VCaP (cell line): ENCODE results near the gene DCBLD2.

Experiments used
- H3K27ac ChIP-seq: fragments of 450-650 bp; 2 replicates; pipeline ENCODE4 v1.5.1; 2017
- TF ChIP-seq, protein P1 (sequence below): fragments of 450-650 bp; conservative IDR thresholded peaks from 2 replicates; pipeline ENCODE4 v1.5.1; 2017; ENCODE audit warnings: mild to moderate bottlenecking, moderate library complexity

Gene DCBLD2

DNA sequence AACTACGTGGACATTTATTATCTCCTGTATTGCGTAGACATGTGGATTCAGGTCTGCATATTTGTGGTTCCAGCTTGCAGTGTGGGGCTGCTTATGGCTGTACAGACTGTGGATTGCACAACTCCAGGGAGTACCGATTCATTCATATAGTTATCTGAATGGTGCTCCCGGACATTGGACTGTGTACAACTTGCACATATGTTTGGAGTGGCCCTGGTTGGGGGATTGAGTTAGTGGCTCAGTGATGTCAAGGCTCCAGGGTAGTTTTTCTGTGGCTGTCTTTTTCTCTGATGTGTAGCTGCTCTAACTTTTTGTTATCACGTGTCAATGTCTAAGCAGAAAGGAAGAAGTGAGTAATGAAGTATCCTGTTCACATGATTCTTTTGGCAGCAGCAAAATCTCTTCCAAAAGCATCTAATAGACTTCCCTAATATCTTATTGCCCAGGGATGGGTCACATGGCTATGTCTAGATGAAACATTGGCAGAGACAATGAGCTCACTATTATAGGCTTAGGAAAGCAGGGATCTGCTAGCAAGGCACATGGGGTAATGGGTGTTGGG lies 122.6 kb downstream of the DCBLD2 start:
- H3K27ac ChIP-seq = no peak overlapping the region
- TF ChIP-seq, protein P1, sequence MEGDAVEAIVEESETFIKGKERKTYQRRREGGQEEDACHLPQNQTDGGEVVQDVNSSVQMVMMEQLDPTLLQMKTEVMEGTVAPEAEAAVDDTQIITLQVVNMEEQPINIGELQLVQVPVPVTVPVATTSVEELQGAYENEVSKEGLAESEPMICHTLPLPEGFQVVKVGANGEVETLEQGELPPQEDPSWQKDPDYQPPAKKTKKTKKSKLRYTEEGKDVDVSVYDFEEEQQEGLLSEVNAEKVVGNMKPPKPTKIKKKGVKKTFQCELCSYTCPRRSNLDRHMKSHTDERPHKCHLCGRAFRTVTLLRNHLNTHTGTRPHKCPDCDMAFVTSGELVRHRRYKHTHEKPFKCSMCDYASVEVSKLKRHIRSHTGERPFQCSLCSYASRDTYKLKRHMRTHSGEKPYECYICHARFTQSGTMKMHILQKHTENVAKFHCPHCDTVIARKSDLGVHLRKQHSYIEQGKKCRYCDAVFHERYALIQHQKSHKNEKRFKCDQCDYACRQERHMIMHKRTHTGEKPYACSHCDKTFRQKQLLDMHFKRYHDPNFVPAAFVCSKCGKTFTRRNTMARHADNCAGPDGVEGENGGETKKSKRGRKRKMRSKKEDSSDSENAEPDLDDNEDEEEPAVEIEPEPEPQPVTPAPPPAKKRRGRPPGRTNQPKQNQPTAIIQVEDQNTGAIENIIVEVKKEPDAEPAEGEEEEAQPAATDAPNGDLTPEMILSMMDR = no peak

DNA sequence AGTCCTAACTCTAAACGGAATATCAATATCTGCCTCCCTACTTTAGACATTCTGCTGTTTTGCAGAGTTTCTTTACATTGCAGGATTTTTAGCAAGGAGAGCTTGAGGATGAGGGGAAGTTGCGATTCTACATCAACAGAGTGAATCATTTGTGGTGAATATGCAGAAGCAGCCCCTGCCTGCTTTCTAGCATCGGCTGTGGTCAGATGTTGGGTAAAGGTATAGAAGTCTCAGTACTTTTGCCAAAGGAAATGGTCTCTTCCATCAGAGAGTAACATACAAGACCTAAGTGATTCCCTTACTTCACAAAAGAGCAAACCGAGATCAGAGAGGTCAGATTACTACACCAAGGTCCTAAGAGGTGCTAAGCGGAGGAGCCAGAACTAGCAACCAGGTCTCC lies 123.1 kb downstream of the DCBLD2 start:
- TF ChIP-seq, protein P1 = no peak
- peak overlapping the region; percentile 42 for H3K27ac ChIP-seq

DNA sequence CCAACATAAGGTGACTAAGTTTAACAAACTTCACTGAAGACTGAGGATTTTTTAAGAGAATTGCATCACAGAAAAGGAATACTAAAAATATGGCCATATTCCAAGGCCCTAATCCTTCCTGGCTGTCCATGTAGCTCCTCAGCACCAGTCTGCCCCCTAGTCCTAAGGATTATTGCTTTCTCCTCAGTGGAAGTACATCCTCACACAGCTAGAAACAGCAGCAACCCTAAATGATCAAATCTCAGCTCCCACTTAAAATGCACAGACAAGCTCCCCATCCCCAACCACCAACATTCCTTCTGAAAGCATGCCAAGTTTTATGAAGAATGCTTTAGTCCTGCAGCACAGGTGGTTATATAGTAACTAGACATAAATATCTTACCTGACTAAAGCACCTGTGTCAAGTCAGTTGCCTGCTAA lies 123.7 kb downstream of the DCBLD2 start:
- H3K27ac ChIP-seq = peak overlapping the region; percentile 42
- TF ChIP-seq, protein P1 = peak; percentile 17; the same call in 1 of the 2 replicates

DNA sequence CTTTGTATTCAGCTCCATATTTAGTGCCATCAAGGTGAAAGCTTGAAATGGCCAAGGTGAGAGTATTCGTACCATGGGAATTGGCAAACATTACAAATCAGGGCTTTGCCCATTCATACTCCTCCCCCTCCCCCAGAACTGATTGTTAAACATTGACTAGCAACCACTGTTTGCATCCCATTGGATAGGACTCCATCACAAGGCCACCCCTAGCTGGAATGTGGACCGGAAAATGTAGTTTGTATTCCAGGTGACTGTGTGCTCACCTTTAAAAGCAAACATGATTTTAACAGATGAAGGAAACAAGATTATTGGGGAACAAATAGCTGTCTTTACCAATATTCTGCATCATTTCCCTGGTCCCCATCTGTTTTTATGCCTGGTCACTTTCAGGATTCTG lies 124.2 kb downstream of the DCBLD2 start:
- TF ChIP-seq, protein P1 = no peak
- peak overlapping the region; percentile 42 for H3K27ac ChIP-seq

DNA sequence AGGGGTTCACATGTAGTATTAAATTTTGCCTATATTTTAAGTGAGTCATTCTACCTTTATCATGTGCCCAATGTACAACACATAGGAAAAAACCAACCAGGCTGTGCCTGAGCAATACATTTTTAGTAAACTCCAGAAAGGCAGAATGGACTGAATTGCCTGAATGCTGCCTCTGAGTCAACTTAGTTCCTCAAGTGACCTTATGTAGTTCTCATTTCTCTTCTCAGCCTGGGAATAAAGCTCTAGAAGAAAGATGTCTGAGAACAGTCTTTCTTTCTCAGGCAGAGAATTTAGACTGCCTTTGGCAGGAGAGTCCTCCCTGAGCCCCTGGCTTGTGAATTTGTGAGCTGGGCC lies 125.4 kb downstream of the DCBLD2 start:
- no peak overlapping the region for H3K27ac ChIP-seq
- TF ChIP-seq, protein P1 = no peak

DNA sequence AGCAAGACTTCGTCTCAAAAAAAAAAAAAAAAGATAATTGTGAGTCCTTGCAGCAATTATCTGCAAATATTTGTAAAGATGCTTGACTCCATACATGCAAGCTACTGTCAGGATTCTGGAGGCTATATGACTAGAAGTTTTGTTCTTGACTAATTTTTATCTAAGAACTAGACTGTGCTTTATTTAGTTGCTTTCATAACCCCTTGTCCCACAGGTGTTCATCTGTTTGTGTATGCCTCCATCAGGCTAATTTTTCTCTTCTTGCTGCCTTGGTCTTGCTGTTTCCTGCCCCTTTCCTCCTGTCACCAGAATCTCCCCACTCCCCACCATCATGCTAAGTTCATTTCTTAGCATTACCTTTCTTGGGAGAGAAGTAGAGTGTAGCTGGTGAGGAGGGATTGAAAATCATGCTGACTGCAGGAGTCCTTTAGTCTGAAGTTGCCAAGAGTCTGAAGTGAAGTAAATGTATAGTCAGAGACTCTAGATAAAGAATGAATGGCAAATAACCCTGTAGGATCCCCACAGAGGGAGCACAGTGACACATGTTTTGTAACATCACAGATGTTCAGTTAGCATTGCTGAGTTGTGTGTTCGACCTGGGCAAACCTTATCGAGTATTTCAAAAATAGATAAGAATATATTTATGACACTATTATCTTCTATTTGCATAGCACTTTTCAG lies 125.9 kb downstream of the DCBLD2 start:
- no peak overlapping the region for H3K27ac ChIP-seq
- TF ChIP-seq, protein P1 = no peak

DNA sequence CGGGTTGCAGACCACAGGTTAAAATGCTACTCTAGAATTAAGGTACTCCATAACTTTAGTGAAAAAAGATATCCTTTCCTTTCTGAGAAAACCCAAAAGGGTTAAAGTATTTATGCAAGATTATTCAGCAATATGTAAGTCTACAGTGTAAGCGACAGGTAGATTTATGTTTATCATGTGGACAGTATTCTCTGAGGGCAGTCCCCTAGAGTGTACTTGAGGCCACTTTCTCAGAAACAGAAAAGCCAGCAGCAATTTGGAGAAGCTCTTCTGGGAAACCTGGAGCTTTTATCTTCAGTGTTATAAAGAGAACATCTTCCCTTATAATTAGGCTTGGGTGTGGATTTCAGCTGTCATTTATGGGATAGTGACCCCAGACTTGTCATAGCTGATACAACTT lies 129.5 kb downstream of the DCBLD2 start:
- no peak overlapping the region for H3K27ac ChIP-seq
- TF ChIP-seq, protein P1 = no peak
